GM19328 (cell line): ENCODE data around the gene MRI1.
"Not testable (repeated sequence)": the region's sequence is repeated elsewhere in the genome, so short reads cannot be mapped to it uniquely, and the experiment has no call there.

Experiments used
- ATAC-seq: cut with Tn5 transposase; IDR thresholded peaks from one replicate; pipeline ENCODE4 v1.9.1; 2021; ENCODE audit warnings: mild to moderate bottlenecking, moderate library complexity; ENCODE audit not compliant: unreplicated experiment

MRI1 gene

DNA sequence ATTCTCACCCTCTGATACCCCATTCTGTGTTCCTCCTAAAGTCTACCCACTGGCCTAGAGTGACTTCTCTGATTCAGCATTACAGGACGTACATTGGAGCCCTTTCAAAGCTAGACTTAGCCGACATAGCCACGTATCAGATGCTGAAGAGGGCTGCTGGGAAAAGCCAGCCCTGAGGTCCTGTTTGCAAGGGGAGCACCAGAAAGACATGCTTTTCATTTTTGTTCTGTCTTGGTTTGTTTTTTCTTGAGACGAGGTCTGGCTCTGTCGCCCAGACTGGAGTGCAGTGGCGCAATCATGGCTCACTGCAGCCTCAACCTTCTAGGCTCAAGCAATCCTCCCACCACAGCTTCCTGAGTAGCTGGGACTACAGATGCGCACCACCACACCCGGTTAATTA, 24.7 kb downstream of the MRI1 start:
- no peak for ATAC-seq

DNA sequence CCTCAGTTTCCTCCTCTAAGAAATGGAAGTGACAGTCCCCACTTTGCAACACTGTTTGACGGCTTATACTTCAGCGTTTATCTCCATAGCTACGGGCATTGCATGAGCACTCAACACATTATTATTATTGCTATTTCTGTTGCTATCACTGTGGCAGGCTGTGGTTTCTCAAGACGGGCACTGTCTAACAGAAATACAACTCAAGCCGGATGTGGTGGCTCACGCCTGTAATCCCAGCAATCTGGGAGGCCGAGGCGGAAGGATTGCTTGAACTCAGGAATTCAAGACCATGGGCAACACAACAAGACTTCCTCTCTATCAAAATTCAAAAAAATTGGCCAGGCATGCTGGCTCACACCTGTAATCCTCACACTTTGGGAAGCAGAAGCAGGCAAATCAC, 26.0 kb downstream of the MRI1 start:
- ATAC-seq, result no peak

- ATAC-seq, result not testable (repeated sequence)
These were observed 29.0 kb downstream of the MRI1 start for GRCh38 chr19:13793317-13793716.

GRCh38 chr19:13794398-13794756, 30.1 kb downstream of the MRI1 start:
- no peak for ATAC-seq

GRCh38 chr19:13794757-13795589, 30.7 kb downstream of the MRI1 start, which contains the start of gene ZSWIM4:
Gene ZSWIM4 (plus strand): TSS chr19:13795443. CDS start chr19:13795649, 206 bp downstream.
- ATAC-seq, result peak; percentile 91

- peak; percentile 38 for ATAC-seq
These were observed 31.4 kb downstream of the MRI1 start for GRCh38 chr19:13795595-13796300.

GRCh38 chr19:13796301-13797057, 32.2 kb downstream of the MRI1 start:
- ATAC-seq, result no peak

DNA sequence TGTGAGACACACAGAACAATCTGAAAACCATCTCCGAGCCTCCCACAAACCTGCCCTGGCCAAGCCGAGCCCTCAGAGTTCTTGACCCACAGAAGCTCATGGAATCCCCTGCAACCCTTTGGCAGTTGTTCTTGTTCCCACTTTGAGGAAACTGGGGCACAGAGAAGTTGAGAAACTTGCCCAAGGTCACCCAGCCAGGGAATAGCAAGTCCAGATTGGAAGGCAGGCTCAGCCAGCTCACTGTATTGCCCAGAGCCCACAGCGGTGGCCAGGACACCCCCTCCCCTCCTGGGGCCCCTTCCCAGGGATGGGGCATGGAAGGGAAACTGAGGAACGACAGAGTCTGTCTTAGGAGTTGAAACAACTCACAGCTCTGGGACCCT, 32.7 kb downstream of the MRI1 start:
- no peak for ATAC-seq

DNA sequence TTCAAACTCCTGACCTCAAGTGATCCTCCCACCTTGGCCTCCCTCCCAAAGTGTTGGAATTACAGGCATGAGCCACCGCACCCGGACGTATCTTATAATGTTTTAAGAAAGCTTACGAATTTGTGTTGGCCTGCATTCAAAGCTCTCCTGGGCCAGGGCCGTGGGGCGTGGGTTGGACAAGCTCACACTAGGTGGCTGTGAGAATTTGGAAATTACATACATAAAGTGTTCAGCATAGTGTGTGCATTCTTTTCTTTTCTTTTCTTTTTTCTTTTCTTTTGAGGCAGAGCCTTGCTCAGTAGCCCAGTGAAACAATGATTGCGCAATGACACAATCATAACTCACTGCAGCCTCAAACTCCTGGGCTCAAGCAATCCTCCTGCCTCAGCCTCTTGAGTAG, 33.5 kb downstream of the MRI1 start:
- ATAC-seq, result no peak

- no peak for ATAC-seq
These were observed 35.3 kb downstream of the MRI1 start for GRCh38 chr19:13799669-13800068.

GRCh38 chr19:13803038-13803437, 38.7 kb downstream of the MRI1 start:
- ATAC-seq, result no peak

DNA sequence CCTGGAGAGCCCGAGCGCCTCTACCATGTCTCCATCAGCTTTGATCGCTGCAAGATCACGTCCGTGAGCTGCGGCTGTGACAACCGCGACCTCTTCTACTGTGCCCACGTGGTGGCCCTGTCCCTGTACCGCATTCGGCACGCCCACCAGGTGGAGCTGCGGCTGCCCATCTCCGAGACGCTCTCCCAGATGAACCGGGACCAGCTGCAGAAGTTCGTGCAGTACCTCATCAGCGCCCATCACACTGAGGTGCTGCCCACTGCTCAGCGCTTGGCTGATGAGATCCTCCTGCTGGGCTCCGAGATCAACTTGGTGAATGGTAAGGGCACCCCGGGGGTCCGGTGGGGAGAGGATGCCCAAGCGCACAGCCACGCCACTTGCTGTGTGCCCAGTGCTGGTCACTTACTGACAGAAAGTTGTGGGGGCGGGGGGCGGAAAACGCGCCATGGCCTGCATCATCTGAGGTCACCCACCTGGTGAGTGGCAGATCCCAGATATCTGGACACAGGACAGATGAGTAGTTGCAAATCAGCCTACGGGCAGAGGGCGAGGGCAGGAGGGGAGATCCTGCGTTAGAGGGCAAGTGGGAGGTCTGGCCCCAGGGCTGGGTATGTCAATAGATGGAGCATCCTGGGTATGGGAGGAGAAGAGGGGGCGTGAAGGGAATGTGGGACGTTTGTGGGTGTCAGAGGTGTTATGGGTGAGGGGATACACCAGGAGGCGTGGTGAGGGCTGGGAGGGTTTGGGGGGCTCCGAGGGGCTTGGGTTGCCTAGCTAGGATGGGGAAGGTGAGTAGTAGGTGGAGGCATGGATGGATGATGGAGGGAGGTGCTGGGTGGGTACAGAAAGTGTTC, 40.7 kb downstream of the MRI1 start:
- ATAC-seq, result no peak

- no peak for ATAC-seq
These were observed 42.4 kb downstream of the MRI1 start for GRCh38 chr19:13806728-13807127.

GRCh38 chr19:13807421-13808021, 43.2 kb downstream of the MRI1 start:
- no peak for ATAC-seq

- no peak for ATAC-seq
These were observed 44.5 kb downstream of the MRI1 start for GRCh38 chr19:13808856-13809255.

DNA sequence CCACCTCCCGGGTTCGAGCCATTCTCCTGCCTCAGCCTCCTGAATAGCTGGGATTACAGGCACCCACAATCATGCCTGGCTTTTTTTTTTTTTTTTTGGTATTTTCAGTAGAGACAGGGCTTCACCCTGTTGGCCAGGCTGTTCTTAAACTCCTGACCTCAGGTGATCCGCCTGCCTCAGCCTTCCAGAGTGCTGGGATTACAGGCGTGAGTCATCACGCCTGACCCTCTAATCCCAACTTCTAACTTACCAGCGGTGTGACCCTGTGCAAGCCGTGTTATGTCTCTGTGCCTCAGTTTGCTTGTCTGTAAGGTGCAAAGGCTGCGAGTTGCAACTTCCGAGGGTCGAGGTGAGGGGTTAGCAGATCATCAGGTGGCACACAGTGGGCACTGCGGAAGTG, 48.2 kb downstream of the MRI1 start:
- no peak for ATAC-seq

- ATAC-seq, result no peak
These were observed 48.8 kb downstream of the MRI1 start for GRCh38 chr19:13813147-13813546.

DNA sequence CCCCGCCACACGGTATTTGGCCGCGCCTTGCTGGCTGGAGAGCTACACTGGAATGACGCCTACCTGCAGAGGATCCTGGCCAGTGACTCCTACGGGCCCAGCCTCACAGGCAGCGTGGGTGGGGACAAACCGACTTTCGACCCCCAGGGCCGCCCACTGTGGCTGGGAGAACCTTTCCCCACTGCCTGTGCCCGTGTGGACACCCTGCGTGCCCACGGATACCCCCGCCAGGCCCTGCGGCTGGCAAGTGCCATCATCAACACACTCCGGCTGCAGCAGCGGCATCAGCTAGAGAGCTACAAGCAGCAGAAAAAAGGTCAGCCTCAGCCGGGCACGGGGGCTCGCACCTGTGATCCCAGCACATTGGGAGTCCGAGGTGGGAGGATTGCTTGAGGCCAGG, 50.2 kb downstream of the MRI1 start:
- no peak for ATAC-seq

GRCh38 chr19:13817018-13817614, 52.8 kb downstream of the MRI1 start:
- no peak for ATAC-seq
